Upper lobe of left lung (tissue), 6 donors: Measurements from ENCODE around the gene CFAP69. TPM values are rescaled to one million over a fixed set of nuclear protein-coding genes. Genes with fewer than 3 reads are reported as not detected.
"Not testable (repeated sequence)": the region's sequence is repeated elsewhere in the genome, so short reads cannot be mapped to it uniquely, and the experiment has no call there.

Source experiments
- ATAC-seq, 2 donors: fragments of 200-7000 bp; cut with Tn5 transposase; one replicate each; pipeline ENCODE4 v1.9.1; 2022; ENCODE audit warnings: mild to moderate bottlenecking in 2 of 2, moderate library complexity in 2 of 2; ENCODE audit not compliant: low FRiP score in 2 of 2
- DNase-seq, 2 donors: peaks; one replicate each; pipeline ENCODE4 v3.0.0-alpha.2; 2019 to 2020
- H3K27ac ChIP-seq, 4 donors: fragments of 200-600 bp; sonication (generic); one replicate each; pipeline ENCODE4 v1.5.1; 2016 to 2019
- H3K27me3 ChIP-seq, 4 donors: fragments of 200-600 bp; sonication (generic); one replicate each; pipeline ENCODE4 v1.5.1; 2017 to 2019
- H3K36me3 ChIP-seq, 4 donors: fragments of 200-600 bp; sonication (generic); one replicate each; pipeline ENCODE4 v1.5.1; 2016 to 2019
- H3K4me1 ChIP-seq, 4 donors: fragments of 200-600 bp; sonication (generic); one replicate each; pipeline ENCODE4 v1.5.1; 2018 to 2019
- H3K4me3 ChIP-seq, 4 donors: fragments of 200-600 bp; sonication (generic); one replicate each; pipeline ENCODE4 v1.5.1; 2017 to 2019; ENCODE audit warnings: mild to moderate bottlenecking in 2 of 4, moderate library complexity in 1 of 4
- H3K9me3 ChIP-seq, 4 donors: fragments of 200-600 bp; sonication (generic); one replicate each; pipeline ENCODE4 v1.5.1; 2018 to 2019
- EP300 ChIP-seq, 4 donors: sonication (generic); formaldehyde crosslinking; IDR thresholded peaks; one replicate each; pipeline ENCODE4 v1.5.1; 2017; ENCODE audit warnings: antibody characterized with exemption in 4 of 4, control low read depth in 2 of 4
- POLR2A ChIP-seq, 4 donors: fragments of 450-650 bp; IDR thresholded peaks; one replicate each; pipeline ENCODE4 v1.5.1; 2016 to 2017; ENCODE audit warnings: antibody characterized with exemption in 4 of 4, mild to moderate bottlenecking in 2 of 4
- POLR2AphosphoS5 ChIP-seq, 2 donors: sonication (generic); formaldehyde crosslinking; IDR thresholded peaks; one replicate each; pipeline ENCODE4 v1.5.1; 2017; ENCODE audit warnings: antibody characterized with exemption in 2 of 2
- WGBS, 2 donors: methylation state at CpG; one replicate each; pipeline ENCODE4 v1.1.5; 2017 to 2018; 5-methylcytosine and 5-hydroxymethylcytosine counted together
- total RNA-seq, 6 donors: library from RNA; depleted of rRNA in 4 of 6; stranded (reverse); fragments of >200 nt in 4 of 6; gene quantifications; one replicate each; pipeline versions ENCODE4 v1.1.0 to v1.2.1, GENCODE V29; 2016 to 2021
- TF ChIP-seq, protein P1 (sequence below), 6 experiments: fragments of 450-650 bp in 4 of 6; fragments of 200-600 bp in 2 of 6; sonication (generic) in 2 of 6; IDR thresholded peaks; one replicate each; pipeline ENCODE4 v1.5.1; 2016 to 2019; ENCODE audit warnings: antibody characterized with exemption in 6 of 6
- donor health status: DM: no; HTN: no; CAD: no; lungs with moderate emphysema.
- donor health status: DM: no; HTN: yes; CAD: no; lungs with severe emphysema.

CFAP69 gene
- total RNA-seq, 6 donors from 2014 or later = 3.4 to 34.9 (median 6.9) TPM

- whole genome bisulfite sequencing, 2 donors = 89 to 96% methylated on average over 16 to 42 of the region's 48 CpGs
- DNase-seq (peak in 1 of 2 donors; percentile 84), ATAC-seq (no peak)
- no peak for TF ChIP-seq POLR2AphosphoS5 (IDR thresholded peaks at IDR 0.05)
- TF ChIP-seq POLR2A (IDR thresholded peaks at IDR 0.05) = no peak
- TF ChIP-seq, protein P1, sequence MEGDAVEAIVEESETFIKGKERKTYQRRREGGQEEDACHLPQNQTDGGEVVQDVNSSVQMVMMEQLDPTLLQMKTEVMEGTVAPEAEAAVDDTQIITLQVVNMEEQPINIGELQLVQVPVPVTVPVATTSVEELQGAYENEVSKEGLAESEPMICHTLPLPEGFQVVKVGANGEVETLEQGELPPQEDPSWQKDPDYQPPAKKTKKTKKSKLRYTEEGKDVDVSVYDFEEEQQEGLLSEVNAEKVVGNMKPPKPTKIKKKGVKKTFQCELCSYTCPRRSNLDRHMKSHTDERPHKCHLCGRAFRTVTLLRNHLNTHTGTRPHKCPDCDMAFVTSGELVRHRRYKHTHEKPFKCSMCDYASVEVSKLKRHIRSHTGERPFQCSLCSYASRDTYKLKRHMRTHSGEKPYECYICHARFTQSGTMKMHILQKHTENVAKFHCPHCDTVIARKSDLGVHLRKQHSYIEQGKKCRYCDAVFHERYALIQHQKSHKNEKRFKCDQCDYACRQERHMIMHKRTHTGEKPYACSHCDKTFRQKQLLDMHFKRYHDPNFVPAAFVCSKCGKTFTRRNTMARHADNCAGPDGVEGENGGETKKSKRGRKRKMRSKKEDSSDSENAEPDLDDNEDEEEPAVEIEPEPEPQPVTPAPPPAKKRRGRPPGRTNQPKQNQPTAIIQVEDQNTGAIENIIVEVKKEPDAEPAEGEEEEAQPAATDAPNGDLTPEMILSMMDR (IDR thresholded peaks at IDR 0.05) = no peak
- TF ChIP-seq EP300 (IDR thresholded peaks at IDR 0.05) = no peak
- Histone ChIP-seq H3K4me3 (no peak overlapping the region), H3K9me3 (no peaks in the 10 kb centered on the region), H3K27me3 (no peaks in the 10 kb centered on the region), H3K36me3 (no peaks in the 10 kb centered on the region), H3K27ac (no peak overlapping the region), H3K4me1 (no peaks in the 10 kb centered on the region)
Measured at GRCh38 chr7:90334193-90334843, 89.3 kb downstream of the CFAP69 start.

- ATAC-seq, H3K4me1 ChIP-seq, H3K27ac ChIP-seq, H3K27me3 ChIP-seq, H3K36me3 ChIP-seq, DNase-seq, H3K4me3 ChIP-seq, H3K9me3 ChIP-seq: not testable (repeated sequence)
- WGBS, 2 donors = 91% methylated on average over 2 of the region's 2 CpGs
Measured at GRCh38 chr7:90334926-90335325, 90.0 kb downstream of the CFAP69 start.

- Histone ChIP-seq H3K4me1 (no peaks in the 10 kb centered on the region), H3K27me3 (no peaks in the 10 kb centered on the region), H3K36me3 (no peaks in the 10 kb centered on the region), H3K4me3 (no peak overlapping the region), H3K9me3 (no peaks in the 10 kb centered on the region), H3K27ac (no peak overlapping the region)
- TF ChIP-seq POLR2AphosphoS5 (IDR thresholded peaks at IDR 0.05) = no peak
- no peak for TF ChIP-seq EP300 (IDR thresholded peaks at IDR 0.05)
- TF ChIP-seq, protein P1 (IDR thresholded peaks at IDR 0.05) = no peak
- no peak for TF ChIP-seq POLR2A (IDR thresholded peaks at IDR 0.05)
- ATAC-seq = no peak
- DNase-seq = no peak
Measured at GRCh38 chr7:90337106-90337505, 92.1 kb downstream of the CFAP69 start.

DNA sequence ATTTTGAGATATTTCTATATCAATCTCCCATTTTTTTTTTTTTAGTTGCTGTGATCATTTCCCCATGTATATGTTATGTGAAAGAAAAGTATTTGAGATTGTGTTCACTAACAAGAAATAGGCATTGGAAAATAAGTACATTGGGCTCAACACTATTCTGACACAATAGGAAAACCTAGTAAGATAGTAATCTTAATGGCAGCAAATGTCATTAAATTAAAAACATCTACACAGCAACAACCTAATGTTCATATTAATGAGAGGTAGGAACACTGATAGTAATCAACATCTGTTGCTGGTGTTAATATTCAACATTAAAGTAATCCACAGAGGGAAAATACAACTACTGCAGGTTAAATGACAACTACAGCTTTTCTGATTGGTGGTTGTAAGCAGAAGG is 100.0 kb downstream of the CFAP69 start:
- Histone ChIP-seq H3K9me3 (no peaks in the 10 kb centered on the region), H3K27me3 (no peaks in the 10 kb centered on the region), H3K4me1 (peaks cover 0 to 17% (median 14%) of the 10 kb centered on the region in 4 donors), H3K4me3 (peak overlapping the region in 1 of 4 donors; percentile 81), H3K36me3 (no peaks in the 10 kb centered on the region), H3K27ac (peak overlapping the region in 1 of 4 donors; percentile 88)
- TF ChIP-seq, protein P1 (IDR thresholded peaks at IDR 0.05) = no peak
- TF ChIP-seq EP300 (IDR thresholded peaks at IDR 0.05) (no peak), POLR2A (IDR thresholded peaks at IDR 0.05) (no peak)
- ATAC-seq (no peak), DNase-seq (no peak)

DNA sequence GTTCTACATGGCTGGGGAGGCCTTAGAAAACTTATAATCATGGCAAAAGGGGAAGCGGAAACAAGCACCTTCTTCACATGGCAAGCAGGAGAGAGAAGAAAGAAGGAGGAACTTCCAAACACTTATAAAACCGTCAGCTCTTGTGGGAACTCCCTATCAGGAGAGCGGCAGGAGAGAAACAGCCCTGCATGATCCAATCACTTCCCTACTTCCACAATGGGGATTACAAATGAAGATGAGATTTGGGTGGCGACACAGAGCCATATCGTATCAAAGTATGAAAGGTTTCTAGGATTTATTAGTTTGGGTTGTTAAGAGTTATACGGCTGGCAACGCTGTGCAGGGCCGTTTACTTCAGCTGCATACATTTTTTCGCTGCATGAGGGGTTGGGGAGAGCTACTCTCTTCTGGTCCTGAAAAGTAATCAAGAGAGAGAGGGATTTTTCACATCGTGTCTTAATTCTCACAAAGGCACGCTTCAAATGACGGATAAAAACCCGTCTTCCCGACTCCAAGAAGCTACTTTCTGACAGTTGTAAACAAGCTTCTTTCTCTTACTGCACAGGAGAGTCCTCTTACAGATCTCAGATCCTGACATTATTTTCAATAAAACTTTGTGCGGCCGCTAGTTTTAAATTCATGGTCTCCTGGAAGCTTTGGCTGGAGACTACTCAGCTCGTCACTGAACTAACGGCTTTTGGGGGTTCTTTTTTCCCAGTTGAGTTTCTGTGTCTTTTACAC is 100.8 kb downstream of the CFAP69 start:
- peaks cover 0 to 20% (median 14%) of the 10 kb centered on the region in 4 donors for H3K4me1 ChIP-seq
- DNase-seq = peak in 1 of 2 donors; percentile 40
- peak overlapping the region; percentile 61 to 81 (median 72) for H3K4me3 ChIP-seq
- TF ChIP-seq EP300 (IDR thresholded peaks at IDR 0.05) (no peak), POLR2A (IDR thresholded peaks at IDR 0.05) (no peak), POLR2AphosphoS5 (IDR thresholded peaks at IDR 0.05) (no peak)
- TF ChIP-seq, protein P1 (IDR thresholded peaks at IDR 0.05) = no peak
- H3K27ac ChIP-seq = peak overlapping the region; percentile 85 to 93 (median 90)
- no peaks in the 10 kb centered on the region for H3K36me3 ChIP-seq
- peak; percentile 65 to 67 for ATAC-seq
- H3K9me3 ChIP-seq = no peaks in the 10 kb centered on the region
- 11 to 12% methylated on average over 18 of the region's 18 CpGs for WGBS, 2 donors
- H3K27me3 ChIP-seq = no peaks in the 10 kb centered on the region
